ENCODE measurements around the gene ZBTB7C. TPM values are rescaled to one million over a fixed set of nuclear protein-coding genes. Genes with fewer than 3 reads are reported as not detected.

ZBTB7C gene
- total RNA-seq, 1 donor from 2014 or later, result 0.15 TPM

DNA sequence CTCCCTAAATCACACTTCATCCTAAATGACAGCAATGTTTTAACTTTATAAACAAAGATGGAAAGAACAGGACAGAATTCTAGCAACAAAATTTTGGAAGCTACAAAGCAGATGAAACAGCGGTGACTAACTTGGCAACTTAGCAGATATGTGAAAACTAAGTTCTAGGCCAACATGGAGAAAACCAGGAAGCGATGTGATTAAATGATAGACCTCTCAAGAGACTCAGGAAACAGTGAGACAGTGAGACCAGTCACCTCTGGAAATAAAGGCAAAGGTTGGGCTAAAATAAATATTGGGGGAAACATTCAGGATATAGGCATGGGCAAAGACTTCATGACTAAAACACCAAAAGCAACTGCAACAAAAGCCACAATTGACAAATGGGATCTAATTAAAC lies 24.4 kb upstream of the ZBTB7C start:
- Histone ChIP-seq H3K36me3 (no peaks in the 10 kb centered on the region), H3K79me2 (ENCODE audit: low read depth) (no peaks in the 10 kb centered on the region), H2AFZ (replicated peaks) (no peak overlapping the region), H3K27ac (no peak overlapping the region), H3K4me1 (peaks cover 3% of the 10 kb centered on the region), H4K20me1 (ENCODE audit: low read depth) (no peaks in the 10 kb centered on the region), H3K4me2 (no peak overlapping the region), H3K4me3 (no peak overlapping the region), H3K27me3 (no peaks in the 10 kb centered on the region), H3K9ac (no peak overlapping the region), H3F3A (ENCODE audit: low read depth) (no peaks in the 10 kb centered on the region), H3K9me3 (ENCODE audit: low read depth) (no peaks in the 10 kb centered on the region)
- Mint-ChIP-seq H3K4me3 (no peak overlapping the region), H3K27me3 (ENCODE audit: insufficient read depth, low read depth) (peaks cover 4% of the 10 kb centered on the region), H3K27ac (no peak overlapping the region), H3K4me1 (peaks cover 2% of the 10 kb centered on the region), H3K9me3 (peaks cover 2% of the 10 kb centered on the region), H3K36me3 (no peaks in the 10 kb centered on the region)
- no peak for DNase-seq (ENCODE audit: low spot score)
- TF ChIP-seq, protein P1, sequence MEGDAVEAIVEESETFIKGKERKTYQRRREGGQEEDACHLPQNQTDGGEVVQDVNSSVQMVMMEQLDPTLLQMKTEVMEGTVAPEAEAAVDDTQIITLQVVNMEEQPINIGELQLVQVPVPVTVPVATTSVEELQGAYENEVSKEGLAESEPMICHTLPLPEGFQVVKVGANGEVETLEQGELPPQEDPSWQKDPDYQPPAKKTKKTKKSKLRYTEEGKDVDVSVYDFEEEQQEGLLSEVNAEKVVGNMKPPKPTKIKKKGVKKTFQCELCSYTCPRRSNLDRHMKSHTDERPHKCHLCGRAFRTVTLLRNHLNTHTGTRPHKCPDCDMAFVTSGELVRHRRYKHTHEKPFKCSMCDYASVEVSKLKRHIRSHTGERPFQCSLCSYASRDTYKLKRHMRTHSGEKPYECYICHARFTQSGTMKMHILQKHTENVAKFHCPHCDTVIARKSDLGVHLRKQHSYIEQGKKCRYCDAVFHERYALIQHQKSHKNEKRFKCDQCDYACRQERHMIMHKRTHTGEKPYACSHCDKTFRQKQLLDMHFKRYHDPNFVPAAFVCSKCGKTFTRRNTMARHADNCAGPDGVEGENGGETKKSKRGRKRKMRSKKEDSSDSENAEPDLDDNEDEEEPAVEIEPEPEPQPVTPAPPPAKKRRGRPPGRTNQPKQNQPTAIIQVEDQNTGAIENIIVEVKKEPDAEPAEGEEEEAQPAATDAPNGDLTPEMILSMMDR (IDR thresholded peaks at IDR 0.05), result no peak
- TF ChIP-seq EZH2phosphoT487 (IDR thresholded peaks at IDR 0.05) (no peak), EZH2 (IDR thresholded peaks at IDR 0.05) (no peak)

DNA sequence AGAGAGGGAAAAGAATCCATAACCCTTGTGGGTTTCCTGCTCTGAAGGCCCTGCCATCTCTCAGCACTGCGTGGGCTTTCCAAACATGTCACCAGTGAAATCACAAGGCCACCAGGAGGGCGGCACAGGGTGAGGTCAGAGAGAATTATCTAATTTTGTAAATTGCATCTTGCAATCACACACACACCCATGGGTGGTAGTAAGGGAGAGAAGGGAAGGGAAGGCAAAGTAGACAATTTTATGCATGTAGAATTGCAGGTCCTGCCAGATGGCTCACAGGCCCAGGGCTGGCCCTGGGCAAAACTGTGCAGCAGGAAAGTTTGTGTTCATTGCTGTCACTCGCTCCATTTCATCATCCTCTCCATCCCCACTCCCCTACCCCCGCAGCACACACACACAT lies 21.0 kb upstream of the ZBTB7C start:
- H3K9me3 ChIP-seq (ENCODE audit: low read depth), result no peaks in the 10 kb centered on the region
- no peaks in the 10 kb centered on the region for H3F3A ChIP-seq (ENCODE audit: low read depth)
- Mint-ChIP-seq H3K27me3 (ENCODE audit: insufficient read depth, low read depth) (peaks cover 4% of the 10 kb centered on the region), H3K4me1 (peaks cover 2% of the 10 kb centered on the region), H3K27ac (no peak overlapping the region), H3K36me3 (no peaks in the 10 kb centered on the region), H3K4me3 (no peak overlapping the region), H3K9me3 (no peaks in the 10 kb centered on the region)
- DNase-seq (ENCODE audit: low spot score), result no peak
- H3K4me2 ChIP-seq, result no peak overlapping the region
- H3K27me3 ChIP-seq, result peaks cover 14% of the 10 kb centered on the region
- H3K4me3 ChIP-seq, result no peak overlapping the region
- no peak overlapping the region for H3K27ac ChIP-seq
- H3K79me2 ChIP-seq (ENCODE audit: low read depth), result no peaks in the 10 kb centered on the region
- H2AFZ ChIP-seq (replicated peaks), result no peak overlapping the region
- no peaks in the 10 kb centered on the region for H3K4me1 ChIP-seq
- TF ChIP-seq EZH2phosphoT487 (IDR thresholded peaks at IDR 0.05), result no peak
- TF ChIP-seq, protein P1 (IDR thresholded peaks at IDR 0.05), result no peak
- no peak for TF ChIP-seq EZH2 (IDR thresholded peaks at IDR 0.05)
- H4K20me1 ChIP-seq (ENCODE audit: low read depth), result no peaks in the 10 kb centered on the region
- no peak overlapping the region for H3K9ac ChIP-seq
- no peaks in the 10 kb centered on the region for H3K36me3 ChIP-seq

DNA sequence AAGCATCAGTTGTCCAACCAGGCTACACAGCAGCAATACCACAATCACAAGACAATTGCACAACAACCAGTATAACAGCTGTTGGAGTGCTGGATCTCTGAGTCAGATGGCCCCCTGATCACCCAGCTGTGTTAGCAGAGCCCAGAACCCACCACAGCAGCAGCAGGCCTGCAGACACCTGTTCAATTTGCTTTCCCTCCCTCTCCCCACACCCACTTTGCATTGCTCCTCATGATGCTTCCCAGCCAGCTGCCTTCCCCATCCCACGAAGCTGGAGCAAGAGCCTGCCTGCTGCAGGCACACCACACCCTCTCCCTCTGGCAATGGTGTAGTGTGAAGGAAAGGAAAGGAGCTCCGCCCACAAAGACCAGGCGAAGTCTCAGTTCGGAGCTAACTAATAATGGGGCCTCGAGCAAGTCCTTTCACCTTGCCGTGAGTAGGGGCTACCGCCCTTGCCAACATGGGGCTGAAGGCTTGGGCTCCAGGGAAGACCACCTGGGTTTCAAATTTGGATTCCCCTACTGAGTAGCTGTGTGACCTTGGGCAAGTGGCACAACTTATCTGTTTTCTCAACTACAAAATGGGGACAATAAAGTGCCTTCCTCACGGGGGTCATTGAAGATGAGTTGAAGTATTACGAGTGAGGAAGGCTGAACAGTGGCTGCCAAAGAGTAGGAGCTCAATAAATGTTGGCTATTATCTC lies 19.4 kb upstream of the ZBTB7C start:
- Mint-ChIP-seq H3K27ac (peak overlapping the region; percentile 31), H3K36me3 (no peaks in the 10 kb centered on the region), H3K27me3 (ENCODE audit: insufficient read depth, low read depth) (peaks cover 9% of the 10 kb centered on the region), H3K4me1 (peaks cover 2% of the 10 kb centered on the region), H3K4me3 (no peak overlapping the region), H3K9me3 (no peaks in the 10 kb centered on the region)
- Histone ChIP-seq H2AFZ (replicated peaks) (peak overlapping the region; percentile 26), H3K27me3 (peaks cover 29% of the 10 kb centered on the region), H3K36me3 (no peaks in the 10 kb centered on the region), H3K79me2 (ENCODE audit: low read depth) (no peaks in the 10 kb centered on the region), H3K27ac (no peak overlapping the region), H3K9ac (no peak overlapping the region), H3K4me3 (no peak overlapping the region), H3K4me2 (no peak overlapping the region), H4K20me1 (ENCODE audit: low read depth) (no peaks in the 10 kb centered on the region), H3F3A (ENCODE audit: low read depth) (no peaks in the 10 kb centered on the region), H3K9me3 (ENCODE audit: low read depth) (no peaks in the 10 kb centered on the region), H3K4me1 (no peaks in the 10 kb centered on the region)
- no peak for DNase-seq (ENCODE audit: low spot score)
- TF ChIP-seq EZH2phosphoT487 (IDR thresholded peaks at IDR 0.05), result no peak
- TF ChIP-seq, protein P1 (IDR thresholded peaks at IDR 0.05), result no peak
- no peak for TF ChIP-seq EZH2 (IDR thresholded peaks at IDR 0.05)
